Effector CD4-positive, alpha-beta T cell (primary cell): ENCODE results near the gene DYSF.

Experiments used
- DNase-seq: peaks from one replicate; pipeline ENCODE4 v3.0.0-alpha.2; 2020

DYSF gene

DNA sequence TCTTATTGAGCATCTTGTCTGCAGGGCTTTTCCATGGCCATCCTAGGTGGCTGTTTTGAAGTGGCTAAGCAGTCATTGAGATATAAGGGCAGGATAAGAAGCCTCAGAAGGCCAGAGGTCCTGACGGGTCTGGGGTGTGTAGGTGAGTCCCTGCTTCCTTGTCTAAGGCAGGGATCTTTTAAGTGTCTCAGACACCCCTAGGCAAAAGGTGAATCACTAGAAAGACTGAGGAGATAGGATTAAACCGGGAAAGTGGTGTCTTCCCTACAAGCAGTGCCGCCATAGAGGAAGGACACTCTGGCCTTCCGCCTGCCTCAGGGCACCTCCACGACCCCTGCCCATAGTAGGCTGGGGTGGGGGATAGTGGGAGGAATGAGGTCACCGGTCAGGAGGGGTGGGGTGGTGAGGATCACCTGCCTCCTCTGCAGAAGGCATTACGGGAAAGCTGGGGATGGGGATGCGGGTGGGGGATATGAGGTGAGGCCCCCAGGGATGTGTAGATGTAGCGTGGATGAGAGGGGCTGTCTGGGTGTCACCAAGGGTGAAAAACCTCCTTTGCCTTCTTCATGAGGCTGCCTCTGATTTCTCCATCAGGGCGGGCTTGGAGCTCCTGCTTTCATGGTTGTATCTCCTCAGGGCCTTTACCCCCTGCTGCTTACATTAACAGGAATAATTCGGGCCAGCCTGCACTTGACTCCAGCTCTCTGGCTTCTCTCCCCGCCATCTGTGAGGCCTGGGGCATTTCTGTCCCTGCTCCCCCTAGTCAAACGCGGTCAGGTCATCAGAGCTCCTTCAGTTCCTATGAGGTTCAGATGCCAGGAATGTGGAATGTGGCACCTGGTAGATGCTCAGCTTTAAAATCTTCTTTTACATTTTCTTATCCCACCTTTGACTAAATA, 244.0 kb downstream of the DYSF start:
- DNase-seq: no peak

DNA sequence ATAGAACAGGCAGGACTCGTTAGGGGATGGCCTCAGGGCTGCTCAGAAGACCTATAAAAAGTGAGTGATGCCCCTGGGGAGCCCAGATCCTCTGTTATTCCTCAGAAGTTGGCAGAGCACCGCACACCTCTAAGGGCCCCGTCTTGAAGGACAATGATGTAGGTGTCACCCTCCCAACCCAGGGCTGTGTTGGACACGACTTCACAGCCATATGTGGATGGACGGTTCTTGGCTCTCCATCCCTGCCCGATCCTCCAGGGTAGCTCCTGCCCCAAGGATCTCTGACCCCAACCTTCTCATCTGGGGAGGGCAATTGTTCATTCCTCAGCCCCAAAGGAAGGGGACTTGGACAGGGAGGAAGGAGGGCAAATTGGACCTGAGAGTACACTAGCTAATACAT, 246.1 kb downstream of the DYSF start:
- DNase-seq: no peak

DNA sequence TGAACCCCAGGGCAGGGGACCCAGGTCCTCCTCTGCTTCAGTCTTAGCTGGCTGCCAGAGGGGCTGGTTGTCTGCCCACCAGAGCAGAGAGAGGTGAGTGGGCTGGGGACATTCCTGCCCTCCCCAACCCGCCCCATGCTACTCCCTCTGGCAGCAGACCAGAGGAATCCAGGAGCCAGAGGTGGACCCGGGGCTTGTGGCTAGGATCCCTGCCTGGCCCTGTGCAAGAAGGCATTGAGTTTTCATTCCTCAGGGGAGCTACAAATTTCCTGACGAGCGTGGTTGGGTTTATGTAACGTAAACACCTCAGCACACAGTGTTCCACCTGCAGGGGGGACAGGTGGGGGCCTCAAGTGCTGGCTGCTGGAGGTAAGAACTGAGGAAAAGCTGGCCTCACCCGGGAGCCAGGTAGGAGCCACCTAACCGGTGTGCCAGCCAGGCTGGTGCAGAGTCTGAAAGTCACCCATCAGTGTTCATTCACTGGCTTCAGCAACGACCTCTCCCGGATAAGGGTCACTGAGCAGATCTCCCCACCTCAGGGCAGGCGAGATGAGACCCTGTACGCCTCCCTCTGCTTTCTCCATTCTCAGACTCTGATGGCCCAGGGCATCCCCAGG, 246.8 kb downstream of the DYSF start:
- no peak for DNase-seq

DNA sequence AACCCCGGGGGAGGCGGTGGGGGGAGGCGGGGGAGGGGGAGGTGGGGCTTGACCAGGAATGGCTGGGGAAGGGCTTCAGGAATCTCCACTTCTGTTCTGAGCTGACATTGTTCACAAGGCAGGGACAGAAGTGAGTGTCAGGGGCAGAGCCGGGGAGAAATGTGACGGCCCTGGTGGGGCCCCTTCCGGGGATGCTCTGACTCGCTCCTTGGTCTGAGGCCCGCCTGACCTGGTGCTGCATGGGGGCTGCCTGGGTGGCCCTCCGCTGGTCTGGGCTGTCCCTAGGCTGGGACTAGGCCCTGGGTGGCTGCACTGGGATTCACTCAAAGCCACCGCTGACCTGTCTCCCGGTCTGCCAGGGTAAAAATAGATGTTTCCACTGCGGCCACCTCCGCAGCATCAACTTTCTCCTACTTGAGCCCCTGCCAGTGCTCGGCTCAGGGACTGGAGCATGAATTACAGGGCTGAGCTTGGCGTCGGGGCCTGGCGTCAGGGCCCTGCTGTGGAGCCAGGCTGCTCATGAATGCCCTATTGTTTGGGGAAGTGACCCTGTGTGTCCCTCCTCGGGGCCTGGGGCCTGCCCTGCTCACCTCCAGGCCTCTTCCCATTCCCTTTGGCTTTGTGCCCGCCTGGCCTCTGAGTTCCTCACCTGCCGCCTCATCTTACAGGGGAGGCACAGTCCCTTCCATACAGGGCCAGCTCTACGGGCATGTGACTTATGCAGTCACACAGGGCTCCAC, 247.5 kb downstream of the DYSF start:
- DNase-seq: no peak

DNA sequence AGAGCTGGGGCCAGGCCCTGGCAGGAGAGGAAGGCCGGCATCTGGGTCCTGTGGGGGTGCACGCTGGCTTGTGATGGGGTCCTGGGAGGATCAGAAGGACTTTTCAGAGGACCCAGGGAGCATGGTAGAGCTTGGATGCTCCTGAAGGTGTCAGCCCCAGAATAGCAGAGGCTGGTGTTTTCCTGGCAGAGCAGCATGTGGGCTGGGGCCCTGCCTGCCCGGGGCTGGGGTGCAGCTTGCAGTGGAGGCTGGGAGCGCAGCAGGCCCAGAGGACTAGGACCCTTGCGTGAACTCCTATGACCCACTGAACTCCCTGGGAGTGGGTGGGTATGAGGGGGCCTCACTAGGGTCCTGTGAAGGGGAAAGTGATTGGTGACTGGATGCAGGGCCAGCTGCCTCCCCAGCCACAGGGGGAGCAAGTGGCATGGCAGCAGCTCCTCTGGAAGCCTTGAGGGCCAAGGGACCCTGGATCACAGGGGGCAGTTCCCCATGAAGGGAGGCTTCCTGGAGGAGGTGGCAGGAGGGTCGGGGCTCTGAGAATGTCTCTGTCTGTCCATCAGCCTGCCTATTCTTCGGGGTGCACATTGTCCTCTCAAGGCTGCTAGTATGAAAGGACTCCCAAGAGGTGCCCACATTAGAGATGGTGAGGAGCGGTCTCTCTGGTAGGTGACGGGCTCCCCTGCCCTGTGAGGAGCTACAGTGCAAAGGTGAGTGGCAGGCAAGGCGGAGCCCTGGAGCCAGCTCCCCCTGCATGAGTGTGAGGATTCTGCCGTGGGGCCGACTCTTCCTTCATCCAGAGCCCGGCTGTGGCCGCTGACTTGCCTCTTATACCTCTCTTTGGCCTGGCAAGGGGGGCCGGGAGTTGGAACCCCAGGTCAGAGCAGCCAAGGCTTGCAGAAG, 249.0 kb downstream of the DYSF start:
- no peak for DNase-seq

DNA sequence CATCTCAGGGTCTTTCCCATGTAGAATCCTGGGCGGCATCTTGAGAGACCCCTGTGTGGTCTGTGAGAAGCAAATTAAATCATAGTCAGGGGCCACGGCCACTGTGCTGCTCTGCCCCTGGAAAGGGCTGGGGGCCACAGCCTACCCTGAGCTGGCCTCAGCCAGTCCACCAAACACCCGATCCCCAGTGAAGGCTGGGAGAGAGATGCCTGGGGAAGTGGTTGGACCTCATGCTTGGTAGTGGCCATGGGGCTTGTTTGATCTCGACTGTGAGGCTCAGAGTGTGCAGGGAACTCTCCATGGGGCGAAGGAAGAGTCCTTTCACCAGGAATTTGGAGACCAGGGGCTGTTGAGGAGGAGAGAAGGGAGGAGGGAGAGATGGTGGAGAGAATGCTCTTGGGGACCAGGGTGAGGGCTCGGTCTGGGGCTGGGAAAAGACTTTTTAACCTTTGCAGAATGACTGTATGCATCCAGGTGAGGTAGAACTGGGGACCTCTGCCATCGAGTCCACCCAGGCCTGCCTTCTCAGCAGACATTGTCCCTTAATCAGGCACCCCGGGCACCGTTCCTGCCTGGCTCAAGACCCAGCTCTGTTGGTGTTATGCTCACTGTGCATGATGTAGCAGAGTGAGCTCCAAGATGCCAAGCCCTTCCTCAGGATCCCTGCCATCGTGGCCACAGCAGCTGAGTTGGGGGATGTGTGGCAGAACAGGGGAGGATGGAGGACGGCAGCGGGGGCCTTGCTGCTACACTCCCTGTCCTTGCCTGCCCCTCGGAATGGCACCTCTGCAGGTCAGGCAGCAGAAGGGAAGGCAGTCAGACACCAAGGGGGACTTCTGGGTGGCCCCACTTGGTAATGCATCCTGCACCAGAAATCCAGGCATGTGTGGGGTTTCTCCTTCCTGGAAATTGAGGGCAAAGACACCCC, 249.9 kb downstream of the DYSF start:
- no peak for DNase-seq

DNA sequence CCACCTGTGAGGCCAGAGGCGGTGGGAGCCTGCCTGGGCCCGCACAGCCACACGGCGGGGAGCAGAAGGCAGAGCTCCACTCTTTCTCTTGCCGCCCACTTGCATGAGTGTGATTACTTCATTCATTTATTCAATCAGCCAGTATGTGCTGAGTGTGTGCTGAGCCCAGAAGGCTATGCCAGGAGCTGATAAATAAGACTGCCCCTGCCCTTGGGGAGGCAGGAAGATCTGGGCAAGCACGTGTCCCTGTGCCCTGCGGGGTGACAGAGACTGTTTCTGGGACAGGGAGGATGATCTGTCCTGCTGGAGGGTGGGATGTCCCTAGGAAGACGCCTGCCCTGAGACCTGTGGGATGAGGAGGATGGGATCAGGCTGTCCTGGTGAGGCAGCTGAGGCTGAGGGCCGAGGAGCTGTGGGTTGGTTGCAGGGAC, 250.8 kb downstream of the DYSF start:
- no peak for DNase-seq

DNA sequence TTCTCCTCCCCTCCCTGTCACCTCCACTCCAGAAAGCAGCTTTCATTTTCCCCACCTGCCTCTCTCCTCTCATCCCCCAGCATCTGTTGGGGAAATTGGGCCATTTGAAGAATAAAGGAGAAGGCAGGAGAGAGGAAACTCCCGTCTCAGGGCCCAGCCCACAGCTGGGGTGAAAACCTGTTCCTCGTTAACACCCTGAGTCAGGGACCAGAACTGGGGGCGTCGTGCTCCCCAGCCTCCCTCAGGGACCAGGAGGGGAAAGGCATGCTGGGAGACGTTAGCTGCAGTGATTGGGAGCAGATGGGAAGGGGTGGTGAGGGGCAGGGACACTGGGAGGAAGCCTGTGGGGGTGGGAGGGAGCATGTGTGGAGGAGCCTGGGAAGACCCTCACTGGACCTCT, 251.3 kb downstream of the DYSF start:
- no peak for DNase-seq

DNA sequence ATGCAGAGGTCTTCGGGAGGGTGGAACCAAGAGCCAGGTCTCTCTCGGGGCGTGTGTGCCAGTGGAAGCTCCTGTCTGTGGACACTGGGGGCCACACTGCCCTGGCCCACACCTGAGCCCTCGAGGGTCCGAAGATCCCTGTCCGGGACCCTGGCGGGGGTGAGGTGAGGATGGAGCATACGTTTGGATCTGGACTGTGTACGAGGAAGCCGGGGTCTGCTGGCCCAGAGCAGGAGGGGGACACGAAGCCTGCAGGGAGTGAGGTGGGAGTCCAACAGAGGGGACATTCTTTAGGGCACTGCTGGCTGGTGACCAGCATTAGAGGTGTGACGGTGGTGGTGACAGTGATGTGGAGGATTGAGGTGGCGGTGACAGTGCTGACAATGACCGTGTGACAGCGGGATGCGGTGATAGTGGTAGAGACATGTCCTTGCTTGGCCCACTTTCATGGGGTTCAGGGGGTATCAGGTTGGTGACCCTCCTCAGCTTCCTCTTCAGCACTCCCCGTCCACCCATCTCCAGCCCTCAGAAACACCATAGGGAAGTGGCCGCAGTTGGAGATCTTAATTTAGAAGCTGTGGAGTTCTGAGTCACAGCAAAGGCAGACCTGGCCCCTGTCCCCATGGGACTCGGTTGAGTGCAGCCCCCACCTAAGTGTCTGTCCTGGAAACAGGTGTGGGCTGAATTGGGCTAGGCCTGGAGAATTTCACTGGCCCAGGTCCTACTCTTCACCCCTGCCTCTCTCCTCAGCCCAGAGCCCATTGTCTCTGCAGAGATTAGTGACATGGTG, 252.0 kb downstream of the DYSF start:
- no peak for DNase-seq

DNA sequence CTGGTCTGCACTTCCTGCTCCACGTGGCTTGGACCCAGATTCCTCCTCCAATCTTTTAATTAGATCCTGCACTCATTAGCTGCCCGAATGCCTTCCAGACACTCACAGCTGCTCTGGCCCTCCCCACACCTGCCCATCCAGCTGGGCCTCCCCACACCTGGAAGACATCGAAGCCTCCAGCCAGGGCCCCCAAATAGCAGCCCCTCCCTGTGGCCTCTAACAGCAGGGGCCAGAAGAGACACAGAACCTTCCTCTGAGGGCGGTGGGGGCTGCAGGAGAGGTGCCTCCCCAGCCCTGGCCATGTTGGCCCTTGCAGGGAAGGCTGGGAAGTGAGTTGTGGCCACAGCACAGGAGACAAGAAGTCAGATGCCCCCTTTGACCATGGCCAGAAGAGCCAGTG, 252.8 kb downstream of the DYSF start:
- no peak for DNase-seq

DNA sequence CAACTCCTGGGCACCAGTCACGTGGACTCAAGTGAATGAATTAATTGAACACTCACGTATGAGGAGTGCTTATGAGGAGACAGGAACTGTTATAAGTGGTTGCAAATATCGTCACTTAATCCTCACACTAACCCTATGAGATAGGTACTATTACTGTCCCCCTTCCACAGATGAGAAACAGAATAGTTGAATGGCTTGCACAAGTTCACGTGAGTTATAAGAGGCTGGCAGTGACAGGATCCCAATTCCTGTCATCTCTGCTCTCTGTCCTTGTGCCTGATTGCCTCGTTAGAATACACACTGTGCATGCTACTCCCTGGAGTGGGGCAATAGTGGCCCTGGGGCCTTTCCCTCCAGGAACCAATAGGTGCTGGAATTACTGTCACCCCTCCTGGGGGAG, 253.5 kb downstream of the DYSF start:
- DNase-seq: no peak

DNA sequence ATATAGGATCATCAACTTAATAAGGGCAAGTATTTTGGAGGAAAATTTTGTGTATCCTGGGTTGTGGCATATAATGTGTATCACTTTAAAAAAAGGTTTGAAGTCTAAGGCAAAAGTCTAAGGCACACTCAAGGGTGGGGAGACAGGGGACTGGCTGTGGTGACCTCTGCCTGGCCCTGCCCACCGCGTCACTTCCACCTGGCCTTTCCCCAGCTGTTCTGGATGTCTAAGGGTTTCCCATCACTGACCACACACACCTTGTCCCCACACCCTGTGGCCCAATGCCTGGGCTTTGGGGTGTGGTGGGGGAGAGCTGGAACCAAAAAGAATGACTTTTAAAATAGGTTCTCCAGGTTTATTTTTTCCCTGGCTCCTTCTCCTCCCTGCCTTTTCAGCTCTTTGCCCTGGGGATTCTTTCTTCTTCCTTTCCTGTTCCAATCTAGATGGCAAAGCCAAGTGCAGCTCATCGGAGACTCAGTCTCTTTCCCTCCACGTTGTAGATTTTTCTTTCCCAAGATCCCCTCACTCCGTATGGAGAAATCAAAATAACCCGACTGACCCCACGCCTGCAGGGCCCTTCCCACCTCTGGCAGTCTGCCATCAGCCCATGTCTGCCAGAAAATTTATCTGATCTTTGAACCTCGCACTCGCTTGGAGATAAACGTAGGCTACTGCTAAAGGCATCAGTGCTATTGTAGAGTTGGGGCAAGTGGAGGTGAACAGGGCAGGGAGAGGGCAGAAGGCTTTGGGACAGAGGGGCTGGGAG, 257.2 kb downstream of the DYSF start:
- no peak for DNase-seq

DNA sequence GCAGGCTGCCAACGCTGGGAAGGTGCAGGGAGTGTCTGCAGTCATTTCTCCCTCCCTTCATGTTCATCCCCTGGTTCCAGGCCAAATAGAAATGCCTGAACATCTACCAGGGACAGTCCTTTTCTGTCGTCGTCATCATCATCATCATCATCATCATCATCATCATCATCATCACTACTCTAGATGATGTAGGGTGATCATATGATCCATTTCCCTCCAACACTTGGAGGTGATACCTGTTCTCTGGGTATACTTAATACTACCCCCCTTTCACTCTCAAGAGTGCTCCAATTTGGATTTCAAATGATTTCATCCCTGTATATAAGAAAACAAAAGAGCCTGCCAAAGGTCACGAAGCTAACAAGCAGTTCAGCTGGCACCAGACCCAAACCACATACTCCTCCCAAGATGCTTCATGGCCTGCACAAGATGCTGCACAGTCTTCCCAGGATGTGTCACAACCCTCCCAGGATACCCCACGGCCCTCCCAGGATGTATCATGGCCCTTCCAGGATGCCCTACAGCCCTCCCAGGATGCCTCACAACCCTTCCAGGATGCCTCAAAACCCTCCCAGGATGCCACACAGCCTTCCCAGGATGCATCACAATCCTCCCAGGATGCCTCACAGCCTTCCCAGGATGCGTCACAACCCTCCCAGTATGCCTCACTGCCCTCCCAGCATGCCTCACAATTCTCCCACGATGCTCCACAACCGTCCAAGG, 257.9 kb downstream of the DYSF start:
- DNase-seq: no peak

DNA sequence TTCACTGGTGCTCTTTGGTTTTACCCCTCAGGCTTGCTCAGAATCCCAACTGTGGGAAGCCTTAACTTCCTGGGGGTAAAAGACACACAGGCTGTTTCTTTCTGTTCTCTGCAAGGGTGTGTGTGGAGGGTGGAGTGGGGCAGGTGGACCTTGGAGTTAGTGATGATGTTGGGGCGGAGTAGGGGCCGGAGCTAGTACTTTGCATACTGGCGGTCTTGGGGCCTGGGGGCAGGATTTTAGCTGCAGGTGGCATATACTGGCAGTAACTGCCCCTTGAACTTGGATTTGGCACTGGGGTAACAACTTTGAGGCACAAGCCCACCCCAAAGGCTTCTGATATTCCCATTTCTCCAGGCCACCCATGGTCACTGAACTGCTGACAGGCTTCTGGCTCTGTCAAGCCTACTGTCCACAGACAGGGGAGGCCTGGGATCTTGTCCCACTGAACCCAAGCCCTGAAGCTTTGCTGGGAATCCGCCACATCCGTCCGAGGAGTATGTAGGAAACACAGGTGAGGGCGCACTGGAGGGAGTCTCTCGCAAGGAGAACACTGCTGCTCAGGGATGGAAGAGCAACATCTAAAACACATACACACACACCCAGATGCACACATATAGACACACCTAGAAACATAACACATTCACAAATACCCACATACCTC, 258.9 kb downstream of the DYSF start:
- no peak for DNase-seq

DNA sequence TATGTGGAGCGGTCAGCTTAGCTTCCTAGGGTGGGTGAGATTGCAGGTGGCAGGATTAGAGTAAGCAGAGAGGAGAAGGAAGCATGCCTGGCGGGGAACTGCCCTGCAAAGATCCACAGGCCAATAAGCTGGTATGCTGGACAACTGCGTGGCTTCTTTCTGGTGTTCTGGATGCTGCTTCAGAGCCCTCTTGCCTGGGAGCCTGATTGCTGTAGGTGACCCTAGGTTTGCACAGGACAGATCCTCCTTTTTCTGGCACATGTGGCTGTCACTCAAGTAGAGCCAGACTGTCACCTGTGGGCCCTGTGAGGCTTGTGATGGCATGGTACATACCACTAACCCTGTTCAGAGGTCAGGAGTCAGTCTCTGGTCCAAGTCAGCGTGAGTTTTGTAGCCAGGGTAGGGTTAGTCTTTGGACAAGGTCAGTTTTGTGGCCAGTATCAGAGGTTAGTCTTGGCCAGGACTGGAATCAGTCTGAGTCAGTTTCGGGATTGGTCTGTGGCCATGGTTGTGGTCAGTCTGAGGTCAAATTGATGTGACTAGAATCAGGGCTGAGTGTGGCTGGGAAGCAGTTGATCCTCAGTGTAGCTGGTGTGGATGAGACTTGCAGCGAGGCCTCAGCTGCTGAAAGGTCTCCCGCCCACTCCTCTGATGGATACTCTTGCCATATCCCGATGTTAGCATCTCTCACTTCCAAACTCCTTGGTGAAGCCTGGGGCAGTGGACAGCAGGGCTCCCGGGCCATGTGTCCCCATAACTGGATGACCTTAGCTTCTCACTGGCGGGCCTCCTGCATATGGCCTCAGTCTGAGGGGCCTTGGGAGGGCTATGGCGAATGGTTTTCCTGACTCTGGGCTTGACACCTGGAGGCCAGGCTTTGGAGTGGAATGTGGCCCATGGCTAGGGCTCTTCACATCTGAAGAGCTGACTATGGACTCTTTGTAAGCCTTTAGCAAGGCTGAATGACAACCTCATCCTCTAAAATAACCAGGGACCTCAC, 260.5 kb downstream of the DYSF start:
- no peak for DNase-seq

DNA sequence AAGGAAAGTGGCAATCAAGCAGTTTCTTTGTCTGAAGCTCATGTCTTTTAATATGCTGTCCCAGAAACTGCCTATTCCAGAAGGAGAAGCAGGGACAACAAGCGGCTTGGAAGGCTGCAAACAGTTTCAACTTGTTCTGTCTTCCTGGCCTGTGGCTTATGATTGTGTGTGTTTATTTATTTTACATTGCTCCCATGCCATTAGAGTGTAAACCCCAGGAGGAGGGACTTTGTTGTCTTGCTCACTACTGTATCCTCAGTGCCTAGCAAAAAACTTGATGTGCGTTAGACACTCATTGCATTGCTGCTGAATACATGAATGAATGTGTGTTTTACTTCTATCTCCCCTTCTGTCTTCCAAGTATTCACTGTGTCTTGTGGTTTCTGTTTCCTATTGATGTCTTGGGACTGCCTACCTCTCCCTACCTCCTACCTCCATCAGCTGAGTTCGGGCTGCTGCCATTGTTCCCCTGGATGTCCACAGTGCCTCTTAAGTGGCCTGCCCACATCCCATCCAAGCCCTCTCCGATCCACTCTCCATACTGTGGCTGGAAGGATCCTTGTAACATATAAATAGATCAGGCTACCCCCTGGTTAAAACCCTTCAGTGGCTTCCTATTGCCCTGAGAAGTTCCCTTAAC, 261.4 kb downstream of the DYSF start:
- DNase-seq: no peak

DNA sequence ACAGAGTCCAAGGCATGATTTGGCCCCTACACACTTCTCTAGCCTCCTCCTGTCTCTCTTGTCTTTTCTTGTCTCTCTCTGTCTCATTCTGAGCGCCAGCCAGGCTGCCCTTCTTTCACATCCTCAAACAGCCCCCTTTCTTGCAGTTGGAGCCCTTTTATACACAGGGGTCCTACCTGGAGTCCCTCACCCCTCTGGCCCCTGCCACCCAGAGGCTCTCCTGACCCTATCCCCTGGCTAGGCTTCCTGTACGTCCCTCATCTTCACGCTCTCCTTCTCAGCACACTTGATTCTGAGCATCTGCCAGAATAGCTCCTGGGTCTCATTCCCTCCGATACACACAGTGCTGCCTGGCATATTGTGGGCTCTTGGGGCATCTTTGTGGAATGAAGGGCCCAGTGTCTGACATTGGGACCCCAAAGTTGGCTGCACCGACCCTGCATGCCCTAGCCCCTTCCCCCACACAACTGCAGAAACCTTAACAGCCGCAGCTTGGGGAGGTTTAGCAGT, 261.9 kb downstream of the DYSF start:
- DNase-seq: no peak
